Astrocyte of the spinal cord (primary cell): ENCODE measurements around the gene SHISA7.

Source experiments
- DNase-seq: peaks from one replicate; pipeline ENCODE4 v3.0.0; 2011; ENCODE audit warnings: low read depth, low spot score
- H3K4me3 ChIP-seq: 2 replicates; pipeline ENCODE4 v1.5.1; 2011; ENCODE audit warnings: low read depth, mild to moderate bottlenecking, low read length, moderate library complexity
- CTCF ChIP-seq: IDR thresholded peaks from 2 replicates; pipeline ENCODE4 v1.5.1; 2012; ENCODE audit warnings: low read depth, mild to moderate bottlenecking, low read length, inconsistent platforms
- in situ Hi-C: cut with HindIII; loops from 2 replicates; pipeline ENCODE4 v1.10.0; 2017; ENCODE audit warnings: low sequenced_read_pairs

SHISA7 gene

GRCh38 chr19:55461974-55462626 lies 19.0 kb upstream of the SHISA7 start:
- H3K4me3 ChIP-seq = peak overlapping the region; percentile 58
- DNase-seq = peak; percentile 35
- TF ChIP-seq CTCF = no peak
- in situ Hi-C loops = no loop called here

GRCh38 chr19:55461259-55461973 lies 18.3 kb upstream of the SHISA7 start, which contains the start of gene ISOC2:
TSS of gene ISOC2 (minus strand) at chr19:55461642. CDS start at chr19:55456486, 5,156 bp downstream.
- DNase-seq = peak; percentile 100
- no peak for TF ChIP-seq CTCF
- H3K4me3 ChIP-seq = peak within 1 kb of the TSS; percentile 96
- in situ Hi-C loops = no loop called here

- TF ChIP-seq CTCF = no peak
Observed at GRCh38 chr19:55460670-55461258, 17.7 kb upstream of the SHISA7 start.

GRCh38 chr19:55459950-55460657 lies 17.0 kb upstream of the SHISA7 start:
- TF ChIP-seq CTCF = no peak
- DNase-seq = no peak
- peak overlapping the region; percentile 96 for H3K4me3 ChIP-seq
- in situ Hi-C loops = no loop called here

More at GRCh38 chr19:55460670-55461258, 17.7 kb upstream of the SHISA7 start:
- H3K4me3 ChIP-seq = peak overlapping the region; percentile 96
- in situ Hi-C loops = no loop called here
- DNase-seq = peak; percentile 66

GRCh38 chr19:55459551-55459949 lies 16.4 kb upstream of the SHISA7 start:
- no peak for TF ChIP-seq CTCF
- DNase-seq = no peak
- no peak overlapping the region for H3K4me3 ChIP-seq
- in situ Hi-C loops = no loop called here
